GM12892 (cell line): ENCODE results near the gene FBL.

ENCODE experiments used
- POLR2A ChIP-seq: IDR thresholded peaks from 2 replicates; pipeline ENCODE4 v1.6.1; 2011; ENCODE audit warnings: low read depth, low read length, control low read depth
- POLR2AphosphoS5 ChIP-seq: IDR thresholded peaks from 2 replicates; pipeline ENCODE4 v1.6.1; 2011; ENCODE audit warnings: low read depth, low read length, control low read depth

DNA sequence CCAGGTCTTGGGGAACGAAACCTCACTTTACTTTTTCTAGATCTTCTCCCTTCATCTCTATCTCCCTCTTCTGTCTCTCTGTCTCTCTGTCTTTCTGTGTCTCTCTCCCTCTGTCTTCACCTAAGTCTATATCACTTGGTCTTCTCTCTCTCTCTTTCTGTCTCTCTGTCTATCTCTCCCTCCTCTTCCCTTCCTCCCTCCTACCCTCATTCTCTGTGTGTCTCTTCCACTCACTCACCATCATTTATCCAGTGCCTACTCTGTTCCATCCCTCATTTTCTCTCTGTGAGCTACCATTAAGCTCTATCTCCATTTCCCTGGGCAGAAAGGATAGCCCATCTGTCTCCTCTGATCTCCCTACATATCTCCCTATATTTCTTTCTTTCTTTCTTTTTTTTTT lies 32.2 kb upstream of the FBL start:
- TF ChIP-seq POLR2A (no peak), POLR2AphosphoS5 (no peak)
